Right ventricle myocardium superior (tissue), 1 donor: Measurements from ENCODE around the gene BTF3L4. TPM values are rescaled to one million over a fixed set of nuclear protein-coding genes. Genes with fewer than 3 reads are reported as not detected.
"Not testable (repeated sequence)": the region's sequence is repeated elsewhere in the genome, so short reads cannot be mapped to it uniquely, and the experiment has no call there.

Source experiments
- ATAC-seq: fragments of 200-7000 bp; cut with Tn5 transposase; one replicate; pipeline ENCODE4 v1.9.1; 2020; ENCODE audit warnings: mild to moderate bottlenecking; ENCODE audit not compliant: poor library complexity
- DNase-seq: peaks from one replicate; pipeline ENCODE4 v3.0.0-alpha.2; 2020
- intact Hi-C: fragments of 100-400 bp; cut with DNase I; formaldehyde crosslinking; loops from one replicate; pipeline ENCODE4 v1.11.2; 2022
- total RNA-seq: library from RNA; stranded (reverse); fragmentation: NEBNext Ultra II Directional; extraction: Animal tissue kit (Norgen Biotek cat#: 25700); gene quantifications from one replicate; pipeline ENCODE4 v1.2.1, GENCODE V29; 2021
- donor health status: DM: no; HTN: yes; CAD: no; lungs with severe emphysema.

The BTF3L4 gene
- total RNA-seq, 1 donor from 2014 or later, result 24.5 TPM

- DNase-seq, result no peak
- intact Hi-C loops, result no loop called here
- ATAC-seq, result no peak
Observed at GRCh38 chr1:52053862-52054261, 2.2 kb upstream of the BTF3L4 start.

- DNase-seq (no peak), ATAC-seq (no peak)
- intact Hi-C loops, result no loop called here
Observed at GRCh38 chr1:52054496-52055065, 1.5 kb upstream of the BTF3L4 start.

GRCh38 chr1:52055066-52055865, 829 bp upstream of the BTF3L4 start, which contains the start of gene TXNDC12:
TXNDC12 (minus strand) TSS chr1:52055191; CDS start chr1:52055096, 95 bp downstream.
- ATAC-seq, result peak; percentile 90
- intact Hi-C loops, result no loop called here
- peak; percentile 90 for DNase-seq

GRCh38 chr1:52055866-52056162, 281 bp upstream of the BTF3L4 start:
- DNase-seq (no peak), ATAC-seq (no peak)
- intact Hi-C loops, result no loop called here

- intact Hi-C loops, result no loop called here
- DNase-seq, result no peak
- no peak for ATAC-seq
Observed at GRCh38 chr1:52056937-52057231, 789 bp downstream of the BTF3L4 start.

- no peak for ATAC-seq
- intact Hi-C loops, result no loop called here
- no peak for DNase-seq
Observed at GRCh38 chr1:52057255-52057654, 1.2 kb downstream of the BTF3L4 start.

GRCh38 chr1:52057876-52058415, 1.9 kb downstream of the BTF3L4 start:
- DNase-seq (no peak), ATAC-seq (no peak)
- intact Hi-C loops, result no loop called here

GRCh38 chr1:52059321-52059720, 3.2 kb downstream of the BTF3L4 start:
- no peak for DNase-seq
- intact Hi-C loops, result no loop called here
- no peak for ATAC-seq

- intact Hi-C loops, result no loop called here
- DNase-seq (no peak), ATAC-seq (no peak)
Observed at GRCh38 chr1:52059888-52060287, 3.8 kb downstream of the BTF3L4 start.

- no peak for DNase-seq
- intact Hi-C loops, result no loop called here
- no peak for ATAC-seq
Observed at GRCh38 chr1:52060822-52061221, 4.7 kb downstream of the BTF3L4 start.

GRCh38 chr1:52063192-52063591, 7.1 kb downstream of the BTF3L4 start:
- intact Hi-C loops, result no loop called here
- ATAC-seq (no peak), DNase-seq (no peak)

- intact Hi-C loops, result no loop called here
- ATAC-seq, result no peak
- no peak for DNase-seq
Observed at GRCh38 chr1:52070704-52071103, 14.6 kb downstream of the BTF3L4 start.

GRCh38 chr1:52072291-52072690, 16.2 kb downstream of the BTF3L4 start:
- ATAC-seq, result no peak
- no peak for DNase-seq

GRCh38 chr1:52077277-52077676, 21.2 kb downstream of the BTF3L4 start:
- DNase-seq, ATAC-seq, intact Hi-C loops: not testable (repeated sequence)

More at GRCh38 chr1:52072291-52072690, 16.2 kb downstream of the BTF3L4 start:
- intact Hi-C loops, result no loop called here

GRCh38 chr1:52080014-52080415, 23.9 kb downstream of the BTF3L4 start:
- ATAC-seq, result no peak
- intact Hi-C loops, result no loop called here
- DNase-seq, result no peak

- DNase-seq, ATAC-seq, intact Hi-C loops: not testable (repeated sequence)
Observed at GRCh38 chr1:52087892-52088291, 31.8 kb downstream of the BTF3L4 start.

GRCh38 chr1:52094300-52094699, 38.2 kb downstream of the BTF3L4 start:
- DNase-seq, ATAC-seq, intact Hi-C loops: not testable (repeated sequence)

- intact Hi-C loops, result no loop called here
- no peak for ATAC-seq
Observed at GRCh38 chr1:52096216-52096615, 40.1 kb downstream of the BTF3L4 start.

GRCh38 chr1:52098139-52098871, 42.2 kb downstream of the BTF3L4 start:
- intact Hi-C loops, result no loop called here
- no peak for ATAC-seq

More at GRCh38 chr1:52096216-52096615, 40.1 kb downstream of the BTF3L4 start:
- DNase-seq, result no peak

More at GRCh38 chr1:52098139-52098871, 42.2 kb downstream of the BTF3L4 start:
- DNase-seq, result no peak
